ENCODE results near the gene PRIM1. TPM values are rescaled to one million over a fixed set of nuclear protein-coding genes. Genes with fewer than 3 reads are reported as not detected.
"Not testable (repeated sequence)": the region's sequence is repeated elsewhere in the genome, so short reads cannot be mapped to it uniquely, and the experiment has no call there.

The PRIM1 gene
- total RNA-seq, 6 donors from 2014 or later = 3.5 to 19.9 (median 8.4) TPM

GRCh38 chr12:56760460-56760859 lies 8.3 kb upstream of the PRIM1 start:
- DNase-seq = no peak
- H3K27me3 ChIP-seq = no peaks in the 10 kb centered on the region
- H3K4me3 ChIP-seq = no peak overlapping the region
- H3K36me3 ChIP-seq = no peaks in the 10 kb centered on the region
- TF ChIP-seq EP300 (IDR thresholded peaks at IDR 0.05) (no peak), POLR2A (IDR thresholded peaks at IDR 0.05) (no peak), POLR2AphosphoS5 (IDR thresholded peaks at IDR 0.05) (no peak), CTCF (IDR thresholded peaks at IDR 0.05) (no peak)
- peaks cover 0 to 3% (median 0%) of the 10 kb centered on the region in 4 donors for H3K4me1 ChIP-seq
- ATAC-seq (ENCODE audit: low FRiP score in 2 of 2) = no peak
- H3K9me3 ChIP-seq = peaks cover 0 to 9% (median 7%) of the 10 kb centered on the region in 4 donors
- no peak overlapping the region for H3K27ac ChIP-seq
- WGBS, 2 donors = 68 to 85% methylated on average over 7 of the region's 7 CpGs

GRCh38 chr12:56759263-56759908 lies 7.3 kb upstream of the PRIM1 start:
- H3K9me3 ChIP-seq = peaks cover 0 to 9% (median 7%) of the 10 kb centered on the region in 4 donors
- ATAC-seq (ENCODE audit: low FRiP score in 2 of 2) = no peak
- H3K4me3 ChIP-seq = no peak overlapping the region
- no peak for TF ChIP-seq CTCF (IDR thresholded peaks at IDR 0.05)
- no peak for TF ChIP-seq POLR2AphosphoS5 (IDR thresholded peaks at IDR 0.05)
- no peak for TF ChIP-seq POLR2A (IDR thresholded peaks at IDR 0.05)
- no peak for TF ChIP-seq EP300 (IDR thresholded peaks at IDR 0.05)
- H3K4me1 ChIP-seq = no peaks in the 10 kb centered on the region
- no peaks in the 10 kb centered on the region for H3K27me3 ChIP-seq
- no peaks in the 10 kb centered on the region for H3K36me3 ChIP-seq
- no peak overlapping the region for H3K27ac ChIP-seq
- no peak for DNase-seq
- 61 to 76% methylated on average over 6 of the region's 6 CpGs for WGBS, 2 donors

- DNase-seq (no peak), ATAC-seq (ENCODE audit: low FRiP score in 2 of 2) (no peak)
- H3K4me3 ChIP-seq = no peak overlapping the region
- H3K4me1 ChIP-seq = no peaks in the 10 kb centered on the region
- TF ChIP-seq EP300 (IDR thresholded peaks at IDR 0.05) = no peak
- no peak for TF ChIP-seq CTCF (IDR thresholded peaks at IDR 0.05)
- no peaks in the 10 kb centered on the region for H3K27me3 ChIP-seq
- WGBS, 2 donors = 72 to 87% methylated on average over 3 of the region's 3 CpGs
- H3K36me3 ChIP-seq = no peaks in the 10 kb centered on the region
- H3K27ac ChIP-seq = no peak overlapping the region
- peaks cover 0 to 9% (median 7%) of the 10 kb centered on the region in 4 donors for H3K9me3 ChIP-seq
Measured at GRCh38 chr12:56758728-56759262, 6.7 kb upstream of the PRIM1 start.

- 96 to 100% methylated on average over 1 of the region's 1 CpG for WGBS, 2 donors
- not testable (repeated sequence) for H3K9me3 ChIP-seq; DNase-seq; H3K4me1 ChIP-seq; ATAC-seq (ENCODE audit: low FRiP score in 2 of 2); H3K36me3 ChIP-seq; H3K27ac ChIP-seq; H3K27me3 ChIP-seq; H3K4me3 ChIP-seq
Measured at GRCh38 chr12:56757971-56758370, 5.8 kb upstream of the PRIM1 start.

- WGBS, 2 donors = 96 to 100% methylated on average over 1 of the region's 1 CpG
- Histone ChIP-seq H3K4me3 (no peak overlapping the region), H3K4me1 (peaks cover 11 to 26% (median 20%) of the 10 kb centered on the region in 4 donors), H3K36me3 (no peaks in the 10 kb centered on the region), H3K27me3 (no peaks in the 10 kb centered on the region), H3K9me3 (peaks cover 0 to 5% (median 2%) of the 10 kb centered on the region in 4 donors), H3K27ac (no peak overlapping the region)
- TF ChIP-seq POLR2AphosphoS5 (IDR thresholded peaks at IDR 0.05) (no peak), EP300 (IDR thresholded peaks at IDR 0.05) (no peak), POLR2A (IDR thresholded peaks at IDR 0.05) (no peak), CTCF (IDR thresholded peaks at IDR 0.05) (no peak)
- DNase-seq (no peak), ATAC-seq (ENCODE audit: low FRiP score in 2 of 2) (no peak)
Measured at GRCh38 chr12:56753566-56753965, 1.4 kb upstream of the PRIM1 start.

- not testable (repeated sequence) for H3K9me3 ChIP-seq; DNase-seq; H3K27me3 ChIP-seq; H3K27ac ChIP-seq; ATAC-seq (ENCODE audit: low FRiP score in 2 of 2); H3K4me3 ChIP-seq
- 60 to 84% methylated on average over 13 of the region's 13 CpGs for WGBS, 2 donors
- H3K4me1 ChIP-seq = peaks cover 11 to 27% (median 20%) of the 10 kb centered on the region in 4 donors
- peaks cover 0 to 14% (median 3%) of the 10 kb centered on the region in 4 donors for H3K36me3 ChIP-seq
Measured at GRCh38 chr12:56750596-56750995, 1.5 kb downstream of the PRIM1 start.

All from upper lobe of left lung (tissue), 6 donors.